HG02981 (cell line): ENCODE measurements around the gene PIH1D2.
"Not testable (repeated sequence)": the region's sequence is repeated elsewhere in the genome, so short reads cannot be mapped to it uniquely, and the experiment has no call there.

ENCODE experiments used
- ATAC-seq: cut with Tn5 transposase; IDR thresholded peaks from one replicate; pipeline ENCODE4 v1.9.1; 2021; ENCODE audit warnings: mild to moderate bottlenecking, moderate library complexity; ENCODE audit not compliant: unreplicated experiment

Gene PIH1D2

DNA sequence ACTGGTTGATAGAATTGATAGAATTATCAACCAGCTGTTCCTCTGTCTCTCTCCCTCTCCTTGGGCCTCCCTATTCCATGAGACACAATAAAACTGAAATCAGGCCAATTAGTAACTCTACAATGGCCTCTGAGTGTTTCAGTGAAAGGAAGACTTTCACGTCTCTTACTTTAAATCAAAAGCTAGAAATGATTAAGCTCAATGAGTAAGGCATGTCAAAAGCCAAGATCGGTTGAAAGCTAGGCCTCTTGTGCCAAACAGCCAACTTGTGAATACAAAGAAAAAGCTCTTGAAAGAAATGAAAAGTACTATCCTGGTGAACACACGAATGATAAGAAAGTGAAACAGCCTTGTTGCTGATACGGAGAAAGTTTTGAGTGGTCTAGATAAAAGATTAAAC, 16.6 kb downstream of the PIH1D2 start:
- ATAC-seq: no peak

DNA sequence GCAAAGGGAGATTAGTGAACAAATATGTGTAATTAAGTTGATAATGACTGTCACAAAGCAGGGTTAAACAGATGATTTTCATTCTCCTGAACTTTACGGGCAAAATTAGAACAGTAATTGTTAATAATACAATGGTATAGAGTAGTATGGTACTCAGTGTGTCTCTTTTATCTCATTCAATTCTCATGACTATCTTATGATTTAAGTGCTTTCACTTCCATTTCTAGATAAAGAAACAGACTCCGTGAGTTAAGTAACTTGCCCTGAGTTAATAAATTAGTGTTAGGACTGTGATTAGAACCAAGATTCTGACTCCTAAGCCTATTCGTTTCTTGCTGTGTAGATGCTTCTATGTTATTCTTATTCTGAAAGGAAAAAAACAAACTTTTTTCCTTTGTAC, 22.0 kb downstream of the PIH1D2 start:
- ATAC-seq: no peak

DNA sequence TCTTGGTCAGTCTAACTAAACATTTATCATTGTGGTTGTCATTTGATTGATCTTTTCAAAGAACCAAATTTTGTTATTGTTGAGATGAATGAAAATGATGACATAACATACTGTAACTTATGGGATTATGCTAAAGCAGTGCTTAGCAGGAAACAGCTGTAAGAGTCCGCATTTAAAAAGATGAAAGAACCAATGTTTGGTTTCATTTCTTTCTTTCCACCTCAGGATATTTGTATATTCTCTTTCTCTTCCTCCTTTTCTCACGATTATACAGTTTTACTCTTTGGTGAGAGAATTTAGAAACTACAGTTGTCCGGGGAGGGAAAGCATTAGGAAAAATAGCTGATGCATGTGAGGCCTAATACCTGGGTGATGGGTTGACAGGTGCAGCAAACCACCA, 23.1 kb downstream of the PIH1D2 start:
- ATAC-seq: peak; percentile 89

DNA sequence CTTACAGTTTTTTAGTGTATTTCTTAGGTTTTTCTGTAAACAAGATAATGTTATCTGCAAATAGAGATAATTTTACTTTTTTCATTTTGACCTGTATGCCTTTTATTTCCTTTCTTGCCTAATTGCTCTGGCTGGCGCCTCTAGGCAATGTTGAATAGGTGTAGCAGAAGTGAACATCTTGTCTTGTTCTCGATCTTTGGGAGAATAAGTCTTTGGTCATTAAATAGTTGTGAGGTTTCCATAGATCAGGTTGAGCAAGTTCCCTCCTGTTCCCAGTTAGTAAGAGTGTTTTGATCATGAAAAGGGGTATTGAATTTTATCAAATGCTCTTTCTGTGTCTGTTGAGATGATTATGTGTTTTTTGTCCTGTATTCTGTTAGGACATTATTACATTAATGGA, 24.0 kb downstream of the PIH1D2 start:
- ATAC-seq: no peak

DNA sequence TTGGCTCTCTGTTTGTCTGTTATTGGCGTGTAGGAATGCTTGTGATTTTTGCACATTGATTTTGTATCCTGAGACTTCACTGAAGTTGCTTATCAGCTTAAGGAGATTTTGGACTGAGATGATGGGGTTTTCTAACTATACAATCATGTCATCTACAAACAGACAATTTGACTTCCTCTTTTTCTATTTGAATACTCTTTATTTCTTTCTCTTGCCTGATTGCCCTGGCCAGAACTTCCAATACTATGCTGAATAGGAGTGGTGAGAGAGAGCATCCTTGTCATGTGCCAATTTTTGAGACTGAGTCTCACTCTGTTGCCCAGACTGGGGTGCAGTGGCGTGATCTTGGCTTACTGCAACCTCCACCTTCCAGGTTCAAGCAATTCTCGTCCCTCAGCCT, 25.6 kb downstream of the PIH1D2 start:
- not testable (repeated sequence) for ATAC-seq

DNA sequence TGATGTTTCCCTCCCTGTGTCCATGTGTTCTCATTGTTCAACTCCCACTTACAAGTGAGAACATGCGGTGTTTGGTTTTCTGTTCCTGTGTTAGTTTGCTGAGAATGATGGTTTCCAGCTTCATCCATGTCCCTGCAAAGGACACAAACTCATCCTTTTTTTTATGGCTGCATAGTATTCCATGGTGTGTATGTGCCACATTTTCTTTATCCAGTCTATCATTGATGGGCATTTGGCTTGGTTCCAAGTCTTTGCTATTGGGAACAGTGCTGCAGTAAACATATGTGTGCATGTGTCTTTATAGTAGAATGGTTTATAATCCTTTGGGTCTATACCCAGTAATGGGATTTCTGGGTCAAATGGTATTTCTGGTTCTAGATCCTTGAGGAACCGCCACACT, 27.2 kb downstream of the PIH1D2 start:
- ATAC-seq: not testable (repeated sequence)

DNA sequence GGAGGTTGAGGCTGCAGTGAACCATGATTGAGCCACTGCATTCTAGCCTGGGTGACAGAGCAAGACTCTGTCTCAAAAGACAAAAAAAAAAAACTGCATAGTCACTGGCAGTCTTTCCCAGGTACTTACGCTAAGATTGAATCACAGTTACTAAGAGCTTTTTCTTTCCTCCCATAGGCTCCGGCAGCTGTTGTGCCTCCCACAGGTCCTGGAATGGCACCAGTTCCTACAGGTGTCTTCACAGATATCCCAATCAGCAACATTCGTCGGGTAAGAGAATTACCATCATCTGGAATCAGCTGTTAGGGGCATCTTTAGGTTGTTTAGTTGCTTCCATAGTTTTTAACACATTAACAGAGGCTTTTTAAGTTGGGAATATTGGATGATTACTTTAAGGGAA, 28.9 kb downstream of the PIH1D2 start:
- ATAC-seq: no peak

DNA sequence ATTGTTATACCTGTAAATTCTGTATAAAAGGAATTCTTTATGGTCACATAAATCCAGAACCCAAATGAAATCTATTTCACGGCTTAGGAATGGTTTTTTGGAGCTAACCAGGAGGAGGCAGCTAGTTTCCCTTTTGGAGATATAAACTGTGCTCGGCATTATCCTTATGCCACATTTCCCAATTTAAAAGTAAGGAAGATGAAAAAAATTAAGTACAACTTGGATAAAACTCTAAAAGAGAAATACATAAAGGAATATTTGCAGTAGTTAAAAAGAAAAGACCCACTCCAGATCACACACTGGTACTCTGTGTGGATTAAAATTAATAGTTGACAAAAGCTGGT, 30.9 kb downstream of the PIH1D2 start:
- no peak for ATAC-seq

DNA sequence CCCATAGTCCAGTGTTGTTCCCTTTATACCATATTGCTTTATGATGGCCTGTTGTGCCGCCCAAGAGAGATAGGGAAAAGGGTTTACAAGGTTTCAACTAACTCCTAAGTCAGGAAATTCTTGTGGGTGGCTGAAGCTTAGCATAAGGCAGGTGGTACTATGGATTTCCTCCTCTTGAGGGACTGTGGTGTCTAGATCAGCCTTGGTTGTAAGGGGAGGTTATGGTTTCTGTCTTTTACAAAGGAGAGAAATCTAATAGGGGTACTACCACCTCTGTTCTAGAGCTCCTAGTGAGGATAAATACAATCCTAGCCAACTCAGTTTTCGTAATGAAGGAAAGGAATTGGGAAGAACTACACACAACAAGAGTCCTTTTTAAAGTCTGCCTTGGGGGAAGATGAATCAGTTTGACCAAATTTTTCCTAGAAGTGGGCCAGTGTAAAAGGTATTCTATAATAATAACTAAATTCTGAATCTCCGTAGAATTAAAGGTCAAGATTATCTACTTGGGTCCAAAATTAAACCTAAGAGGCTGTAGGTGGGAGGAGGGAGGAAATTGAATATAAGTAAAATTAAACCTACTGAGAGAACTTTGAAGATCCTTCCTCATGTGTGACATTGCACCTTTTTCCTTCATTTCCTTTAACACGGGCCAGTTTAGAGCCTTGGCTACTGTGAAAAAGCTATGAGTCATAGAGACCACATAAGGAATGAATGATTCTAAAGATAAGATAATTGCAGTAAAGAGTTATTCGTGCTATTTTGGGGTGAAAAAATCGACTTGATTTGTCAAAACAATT, 31.5 kb downstream of the PIH1D2 start:
- no peak for ATAC-seq

DNA sequence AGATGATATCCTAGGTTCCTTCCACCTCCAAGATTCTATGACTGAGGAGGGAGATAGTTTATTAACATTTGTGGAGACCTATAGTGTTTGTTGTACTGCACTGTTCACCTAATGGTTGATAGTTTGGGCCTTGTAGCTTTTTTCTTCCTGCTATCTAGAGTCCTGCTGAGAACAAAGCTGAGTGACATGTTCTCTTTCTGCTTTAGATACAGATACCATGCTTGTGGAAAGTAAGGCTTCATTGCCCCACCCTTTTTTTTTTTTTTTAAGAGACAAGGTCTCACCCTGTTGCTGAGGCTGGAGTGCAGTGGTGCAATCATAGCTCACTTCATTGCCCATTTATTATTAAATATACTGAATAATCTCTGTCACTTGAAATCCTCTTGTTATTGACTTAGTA, 36.3 kb downstream of the PIH1D2 start:
- ATAC-seq: no peak

DNA sequence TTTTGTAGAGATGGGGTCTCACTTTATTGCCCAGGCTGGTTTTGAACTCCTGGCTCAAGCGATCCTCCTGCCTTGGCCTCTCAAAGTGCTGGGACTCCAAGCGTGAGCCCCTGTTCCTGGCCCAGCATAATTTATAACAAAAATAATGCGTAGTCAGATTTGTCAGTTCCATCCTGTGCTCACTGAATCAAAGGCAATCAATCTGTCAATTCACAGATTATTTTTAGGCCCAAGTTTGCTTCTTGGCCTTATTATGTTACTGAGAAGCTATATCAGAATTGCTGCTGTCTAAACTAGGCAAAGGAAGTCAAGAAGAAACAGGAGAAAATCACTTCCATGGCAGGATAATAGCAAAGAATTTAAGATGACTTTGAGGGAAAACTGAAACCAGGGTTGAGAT, 39.9 kb downstream of the PIH1D2 start:
- no peak for ATAC-seq

DNA sequence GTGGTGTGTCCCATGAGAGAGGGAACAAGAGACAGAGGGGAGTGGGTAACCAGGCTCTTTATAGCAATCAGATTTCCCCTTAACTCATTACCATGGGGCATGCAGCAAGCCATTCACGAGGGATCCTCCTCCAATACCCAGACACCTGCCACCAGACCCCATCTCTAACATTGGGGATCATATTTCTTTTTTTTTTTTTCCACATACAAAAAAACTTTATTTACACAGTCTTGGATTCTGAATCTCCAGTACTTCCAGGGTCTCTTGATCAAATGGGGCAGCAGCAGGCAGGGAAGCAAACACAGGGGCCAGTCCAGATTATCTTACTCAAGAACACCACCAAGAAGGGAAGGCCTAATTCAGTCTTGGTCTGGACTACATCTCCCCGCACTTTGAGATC, 44.4 kb downstream of the PIH1D2 start:
- no peak for ATAC-seq

DNA sequence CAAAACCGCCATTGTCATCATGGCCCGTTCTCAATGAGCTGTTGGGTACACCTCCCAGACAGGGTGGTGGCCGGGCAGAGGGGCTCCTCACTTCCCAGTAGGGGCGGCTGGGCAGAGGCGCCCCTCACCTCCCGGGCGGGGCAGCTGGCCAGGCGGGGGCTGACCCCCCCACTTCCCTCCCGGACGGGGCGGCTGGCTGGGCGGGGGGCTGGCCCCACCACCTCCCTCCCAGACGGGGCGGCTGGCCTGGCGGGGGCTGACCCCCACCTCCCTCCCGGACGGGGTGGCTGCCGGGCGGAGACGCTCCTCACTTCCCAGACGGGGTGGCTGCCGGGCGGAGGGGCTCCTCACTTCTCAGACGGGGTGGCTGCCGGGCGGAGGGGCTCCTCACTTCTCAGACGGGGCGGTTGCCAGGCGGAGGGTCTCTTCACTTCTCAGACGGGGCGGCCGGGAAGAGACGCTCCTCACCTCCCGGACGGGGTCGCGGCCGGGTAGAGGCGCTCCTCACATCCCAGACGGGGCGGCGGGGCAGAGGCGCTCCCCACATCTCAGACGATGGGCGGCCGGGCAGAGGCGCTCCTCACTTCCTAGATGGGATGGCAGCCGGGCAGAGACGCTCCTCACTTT, 46.9 kb downstream of the PIH1D2 start:
- ATAC-seq: not testable (repeated sequence)

DNA sequence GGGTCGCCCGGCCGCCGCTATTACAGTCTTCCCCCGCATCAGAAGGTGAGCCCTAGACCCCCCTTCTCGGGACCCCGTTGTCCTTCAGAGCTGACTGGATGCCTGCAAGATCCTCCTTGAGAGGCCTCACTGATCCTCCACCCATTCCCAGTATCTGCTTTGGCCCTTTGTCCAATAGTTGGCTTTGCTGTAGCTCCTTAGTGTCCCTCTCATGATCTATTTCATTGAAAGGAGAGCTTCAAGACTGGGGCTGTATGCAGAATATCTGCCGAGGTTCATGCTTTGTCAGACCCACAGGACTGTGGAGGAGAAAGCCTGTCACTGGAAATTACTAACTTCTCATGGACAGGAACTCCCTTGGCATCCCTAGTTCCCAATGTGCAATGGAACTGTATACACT, 48.1 kb downstream of the PIH1D2 start:
- ATAC-seq: no peak

DNA sequence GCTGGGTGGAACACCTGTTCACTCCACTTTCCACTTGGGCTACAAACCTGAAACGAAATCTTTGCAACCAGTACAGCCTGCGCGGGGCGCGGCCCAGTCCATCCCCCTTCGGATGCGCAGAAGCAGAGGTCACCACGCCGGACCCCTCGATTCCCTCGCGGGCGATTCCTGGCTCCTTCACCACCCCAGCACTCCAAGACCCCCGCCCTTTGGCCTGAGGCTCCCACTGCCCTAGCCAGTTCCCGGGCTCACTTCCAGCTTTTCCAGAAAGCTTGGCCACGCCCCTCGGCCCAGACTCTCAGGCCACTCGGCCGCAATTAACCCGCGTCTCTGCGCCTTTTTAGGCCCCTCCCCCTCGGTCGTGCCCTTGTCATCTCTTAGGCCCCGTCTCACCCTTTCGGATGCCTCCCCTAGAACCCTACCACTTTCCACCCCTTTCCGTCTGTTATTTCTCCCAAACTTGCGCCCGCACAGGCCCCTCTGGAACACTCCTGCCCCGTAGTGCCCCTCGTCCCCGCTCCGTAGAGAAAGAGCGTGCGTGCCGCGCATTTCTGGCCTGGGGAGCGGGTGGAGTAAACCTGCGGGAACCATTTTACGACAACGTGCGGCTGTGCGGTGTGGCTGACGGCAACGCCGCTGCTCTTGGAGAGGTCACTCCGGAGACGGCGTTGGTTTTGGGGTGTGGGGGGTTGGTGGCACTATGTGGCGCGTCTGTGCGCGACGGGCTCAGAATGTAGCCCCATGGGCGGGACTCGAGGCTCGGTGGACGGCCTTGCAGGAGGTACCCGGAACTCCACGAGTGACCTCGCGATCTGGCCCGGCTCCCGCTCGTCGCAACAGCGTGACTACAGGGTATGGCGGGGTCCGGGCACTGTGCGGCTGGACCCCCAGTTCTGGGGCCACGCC, 48.8 kb downstream of the PIH1D2 start, which contains the start of gene DLAT:
DLAT (plus strand) TSS at position 636 of the 906 bp plus-strand sequence; CDS start at position 701, 65 bp downstream.
- peak; percentile 60 for ATAC-seq

DNA sequence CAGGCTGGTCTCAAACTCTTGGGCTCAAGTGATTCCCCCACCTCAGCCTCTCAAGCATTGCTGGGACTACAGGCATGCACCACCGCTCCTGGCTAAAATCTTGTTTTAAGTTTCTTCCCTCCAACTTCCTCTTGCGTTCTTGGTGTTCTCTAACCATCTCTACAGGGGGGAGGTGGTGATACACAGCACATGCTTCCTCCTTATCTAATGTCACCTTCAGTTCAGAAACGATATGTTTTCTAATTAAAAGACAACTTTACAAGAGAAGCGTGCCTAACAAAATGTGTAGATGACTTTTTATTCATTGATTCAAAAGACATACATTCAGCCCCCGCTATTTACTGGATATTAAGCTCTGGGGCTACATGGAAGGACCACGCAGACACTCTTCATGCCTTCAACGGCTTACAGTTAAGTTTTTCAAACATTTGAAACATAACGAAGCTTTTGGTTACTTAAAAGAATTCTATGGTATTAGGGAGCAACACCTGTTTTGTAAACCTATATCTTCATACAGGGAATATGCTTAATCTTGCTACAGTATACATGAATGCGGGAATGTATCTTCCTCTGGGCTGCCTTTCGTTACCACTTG, 49.5 kb downstream of the PIH1D2 start:
- ATAC-seq: peak; percentile 32

DNA sequence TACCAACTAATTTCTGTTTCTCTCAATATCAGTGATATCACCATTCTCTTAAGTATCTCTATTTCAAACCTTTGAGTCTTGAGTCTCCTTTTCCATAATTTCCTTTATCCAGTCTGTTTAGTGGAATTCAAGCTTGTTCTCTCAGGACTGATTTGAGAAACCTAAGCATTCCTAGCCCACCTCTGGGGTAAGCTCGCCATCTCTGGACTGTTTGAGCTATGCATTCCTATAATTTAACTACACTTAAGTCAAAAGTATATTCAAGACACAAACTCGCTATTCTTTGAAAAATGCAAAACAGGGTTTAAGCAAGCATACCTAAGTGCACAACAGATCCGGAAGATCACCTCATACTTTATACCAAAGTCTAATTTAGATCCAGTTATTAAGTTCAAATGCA, 50.7 kb downstream of the PIH1D2 start:
- ATAC-seq: no peak

DNA sequence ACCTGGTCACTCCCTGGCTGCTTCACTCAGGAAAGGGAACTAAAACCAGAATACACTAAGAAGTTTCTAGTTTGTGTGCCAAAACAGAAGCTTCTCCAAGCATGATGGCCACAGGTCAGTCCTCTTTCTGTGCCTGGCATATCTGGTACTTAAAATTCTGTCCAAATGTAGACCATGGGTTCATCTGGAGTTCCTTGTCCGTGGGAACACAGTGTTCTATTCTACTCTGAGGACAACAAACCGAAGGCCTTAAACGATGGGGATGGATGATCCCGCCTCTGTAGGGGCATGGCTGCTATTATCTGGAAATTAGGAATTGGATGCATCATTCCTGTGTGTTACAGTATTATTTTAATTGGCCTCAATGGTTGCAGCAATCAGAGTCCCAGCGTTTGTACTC, 54.8 kb downstream of the PIH1D2 start:
- no peak for ATAC-seq
